OCI-LY1 (cell line): Measurements from ENCODE around the gene GASK1A.

Experiments
- H2AFZ ChIP-seq: fragments of 200-600 bp; sonication (generic), shearing (Covaris generic); 2 replicates; pipeline ENCODE4 v1.6.0; 2014; ENCODE audit warnings: antibody characterized with exemption, mild to moderate bottlenecking, low read length
- H3F3A ChIP-seq: fragments of 200-600 bp; sonication (generic), shearing (Covaris generic); 2 replicates; pipeline ENCODE4 v1.6.0; 2014; ENCODE audit warnings: mild to moderate bottlenecking, antibody characterized with exemption, low read length, moderate library complexity; ENCODE audit not compliant: insufficient read depth
- H3K27ac ChIP-seq: fragments of 200-600 bp; sonication (generic); 2 replicates; pipeline ENCODE4 v1.5.1; 2014; ENCODE audit warnings: low read length, mixed run types, mild to moderate bottlenecking, low read depth; ENCODE audit not compliant: poor library complexity, severe bottlenecking
- H3K27me3 ChIP-seq: fragments of 200-600 bp; sonication (generic); 2 replicates; pipeline ENCODE4 v1.6.0; 2014; ENCODE audit warnings: antibody characterized with exemption, mild to moderate bottlenecking, low read length, moderate library complexity; ENCODE audit not compliant: insufficient read depth
- H3K36me3 ChIP-seq: fragments of 200-600 bp; sonication (generic); 2 replicates; pipeline ENCODE4 v1.6.1; 2014; ENCODE audit warnings: mild to moderate bottlenecking, antibody characterized with exemption, low read length, moderate library complexity, mixed read lengths; ENCODE audit not compliant: insufficient read depth
- H3K4me1 ChIP-seq: fragments of 200-600 bp; sonication (generic); 2 replicates; pipeline ENCODE4 v1.5.1; 2014; ENCODE audit warnings: mild to moderate bottlenecking, low read length, moderate library complexity; ENCODE audit not compliant: insufficient read depth, severe bottlenecking
- H3K4me2 ChIP-seq: fragments of 200-600 bp; sonication (generic), shearing (Covaris generic); 2 replicates; pipeline ENCODE4 v1.6.1; 2014; ENCODE audit warnings: low read length
- H3K4me3 ChIP-seq: fragments of 200-600 bp; sonication (generic); 2 replicates; pipeline ENCODE4 v1.5.1; 2014; ENCODE audit warnings: low read length, low read depth, mild to moderate bottlenecking, mixed read lengths; ENCODE audit not compliant: poor library complexity, severe bottlenecking
- H3K79me2 ChIP-seq: fragments of 200-600 bp; shearing (Covaris generic); 2 replicates; pipeline ENCODE4 v1.6.1; 2016; ENCODE audit warnings: mixed run types, low read length, mixed read lengths; ENCODE audit not compliant: insufficient read depth
- H3K9ac ChIP-seq: fragments of 200-600 bp; sonication (generic), shearing (Covaris generic); 2 replicates; pipeline ENCODE4 v1.6.1; 2014; ENCODE audit warnings: mild to moderate bottlenecking, low read length, mixed read lengths
- H3K9me2 ChIP-seq: fragments of 200-600 bp; sonication (generic), shearing (Covaris generic); 2 replicates; pipeline ENCODE4 v1.6.1; 2014; ENCODE audit warnings: low read depth, mild to moderate bottlenecking, low read length, mixed read lengths
- H3K9me3 ChIP-seq: fragments of 200-600 bp; shearing (Covaris generic); 2 replicates; pipeline ENCODE4 v1.6.1; 2014; ENCODE audit warnings: low read length, mixed read lengths
- H4K20me1 ChIP-seq: fragments of 200-600 bp; sonication (generic), shearing (Covaris generic); 2 replicates; pipeline ENCODE4 v1.6.0; 2016; ENCODE audit warnings: mild to moderate bottlenecking, low read length; ENCODE audit not compliant: insufficient read depth
- CTCF ChIP-seq: fragments of 200-600 bp; sonication (generic), shearing (Covaris generic); IDR thresholded peaks from 2 replicates; pipeline ENCODE4 v1.5.1; 2017; ENCODE audit warnings: mild to moderate bottlenecking, antibody characterized with exemption, low read length, moderate library complexity, mixed read lengths
- EZH2 ChIP-seq: fragments of 200-600 bp; sonication (generic), shearing (Covaris generic); IDR thresholded peaks from 2 replicates; pipeline ENCODE4 v1.8.0; 2017; ENCODE audit warnings: borderline replicate concordance, mixed run types, mild to moderate bottlenecking, antibody characterized with exemption, low read length, moderate library complexity, mixed read lengths

GASK1A gene

GRCh38 chr3:43005981-43006380, 26.9 kb downstream of the GASK1A start:
- Histone ChIP-seq H3K36me3 (no peaks in the 10 kb centered on the region), H3K4me2 (no peak overlapping the region), H3K9ac (no peak overlapping the region), H3K9me2 (no peaks in the 10 kb centered on the region), H3K4me3 (no peak overlapping the region), H3K27me3 (no peaks in the 10 kb centered on the region), H4K20me1 (no peaks in the 10 kb centered on the region), H3K9me3 (no peaks in the 10 kb centered on the region), H3K27ac (no peak overlapping the region), H3K4me1 (no peaks in the 10 kb centered on the region), H3F3A (no peaks in the 10 kb centered on the region), H2AFZ (no peak overlapping the region), H3K79me2 (no peaks in the 10 kb centered on the region)
- no peak for TF ChIP-seq EZH2
- TF ChIP-seq CTCF, result no peak

- Histone ChIP-seq H3K27me3 (no peaks in the 10 kb centered on the region), H4K20me1 (no peaks in the 10 kb centered on the region), H3K4me3 (no peak overlapping the region), H3K27ac (no peak overlapping the region), H3K9me3 (no peaks in the 10 kb centered on the region), H3K4me2 (no peak overlapping the region), H3K4me1 (no peaks in the 10 kb centered on the region), H3K36me3 (no peaks in the 10 kb centered on the region), H3F3A (no peaks in the 10 kb centered on the region), H2AFZ (no peak overlapping the region), H3K9me2 (no peaks in the 10 kb centered on the region), H3K9ac (no peak overlapping the region), H3K79me2 (no peaks in the 10 kb centered on the region)
- TF ChIP-seq CTCF (no peak), EZH2 (no peak)
Observed at GRCh38 chr3:43006825-43007224, 27.7 kb downstream of the GASK1A start.

GRCh38 chr3:43009547-43009946, 30.4 kb downstream of the GASK1A start:
- Histone ChIP-seq H3K9me2 (no peaks in the 10 kb centered on the region), H3K9ac (no peak overlapping the region), H3K4me3 (no peak overlapping the region), H3F3A (no peaks in the 10 kb centered on the region), H3K4me2 (no peak overlapping the region), H2AFZ (no peak overlapping the region), H3K9me3 (0 out of 2 replicates have a peak, but pooled peaks cover 2% of the 10 kb centered on the region), H3K27me3 (no peaks in the 10 kb centered on the region), H3K36me3 (no peaks in the 10 kb centered on the region), H4K20me1 (no peaks in the 10 kb centered on the region), H3K79me2 (no peaks in the 10 kb centered on the region), H3K4me1 (no peaks in the 10 kb centered on the region), H3K27ac (no peak overlapping the region)
- TF ChIP-seq EZH2, result no peak
- no peak for TF ChIP-seq CTCF
